ENCODE results near the gene RNU1-3. TPM values are rescaled to one million over a fixed set of nuclear protein-coding genes. Genes with fewer than 3 reads are reported as not detected.

The RNU1-3 gene
- 6.1 to 30.4 TPM (median 9.0 TPM) in 3 of 5 replicates, not detected in the others for total RNA-seq (2022; extraction: Qiagen RNA extraction)

GRCh38 chr1:16666502-16667413, at the start of gene RNU1-3:
RNU1-3 (minus strand) TSS chr1:16666948.

Other genes starting within 250 kb of the RNU1-3 start
- 0.05 to 0.14 TPM (median 0.05 TPM) in 4 of 5 replicates, not detected in the other for gene SPATA21, start 229.5 kb downstream of the RNU1-3 start, total RNA-seq (2022; extraction: Qiagen RNA extraction)
- 39.8 to 48.0 TPM (median 41.0 TPM) in 5 replicates for gene NECAP2, start 226.2 kb downstream of the RNU1-3 start, total RNA-seq (2022; extraction: Qiagen RNA extraction)
- 6.1 to 30.4 TPM (median 9.0 TPM) in 3 of 5 replicates, not detected in the others for gene RNU1-1, start 152.7 kb downstream of the RNU1-3 start, total RNA-seq (2022; extraction: Qiagen RNA extraction)
- gene NBPF1, start 53.4 kb downstream of the RNU1-3 start, total RNA-seq (2022; extraction: Qiagen RNA extraction): 16.4 to 22.4 TPM (median 21.8 TPM) in 5 replicates
- 6.1 to 30.4 TPM (median 9.0 TPM) in 3 of 5 replicates, not detected in the others for gene RNU1-4, start 73.6 kb upstream of the RNU1-3 start, total RNA-seq (2022; extraction: Qiagen RNA extraction)
- gene RNU1-2, start 229.0 kb upstream of the RNU1-3 start, total RNA-seq (2022; extraction: Qiagen RNA extraction): 6.1 to 30.4 TPM (median 9.0 TPM) in 3 of 5 replicates, not detected in the others

All from A549 treated with Hydrocortisone at 1 μM for 4 hours (cell line).